Activated T-cell treated with anti-CD3 and anti-CD28 coated beads for 4 hours (primary cell): ENCODE results near the gene PTPRN2.
"Not testable (repeated sequence)": the region's sequence is repeated elsewhere in the genome, so short reads cannot be mapped to it uniquely, and the experiment has no call there.

Experiments used
- DNase-seq: peaks from one replicate; pipeline ENCODE4 v3.0.0-alpha.2; 2020

PTPRN2 gene

GRCh38 chr7:158458096-158458495 is 129.5 kb downstream of the PTPRN2 start:
- no peak for DNase-seq

GRCh38 chr7:158457586-158457985 is 130.0 kb downstream of the PTPRN2 start:
- not testable (repeated sequence) for DNase-seq

- no peak for DNase-seq
These were observed 133.0 kb downstream of the PTPRN2 start for GRCh38 chr7:158454631-158455030.

GRCh38 chr7:158453663-158454062 is 134.0 kb downstream of the PTPRN2 start:
- DNase-seq = no peak

- DNase-seq = no peak
These were observed 135.3 kb downstream of the PTPRN2 start for GRCh38 chr7:158452331-158452730.

GRCh38 chr7:158450476-158451124 is 137.0 kb downstream of the PTPRN2 start:
- no peak for DNase-seq

GRCh38 chr7:158449942-158450341 is 137.7 kb downstream of the PTPRN2 start:
- no peak for DNase-seq

- DNase-seq = no peak
These were observed 138.4 kb downstream of the PTPRN2 start for GRCh38 chr7:158449266-158449665.

- no peak for DNase-seq
These were observed 139.1 kb downstream of the PTPRN2 start for GRCh38 chr7:158448430-158449100.

GRCh38 chr7:158447506-158448171 is 140.0 kb downstream of the PTPRN2 start:
- DNase-seq = no peak

GRCh38 chr7:158447151-158447505 is 140.5 kb downstream of the PTPRN2 start:
- DNase-seq = no peak

GRCh38 chr7:158446706-158447105 is 140.9 kb downstream of the PTPRN2 start:
- DNase-seq = no peak

GRCh38 chr7:158446281-158446680 is 141.3 kb downstream of the PTPRN2 start:
- no peak for DNase-seq

- no peak for DNase-seq
These were observed 142.0 kb downstream of the PTPRN2 start for GRCh38 chr7:158445421-158446175.

GRCh38 chr7:158444501-158445420 is 142.9 kb downstream of the PTPRN2 start:
- DNase-seq = no peak

- no peak for DNase-seq
These were observed 143.7 kb downstream of the PTPRN2 start for GRCh38 chr7:158443688-158444483.

GRCh38 chr7:158443014-158443687 is 144.5 kb downstream of the PTPRN2 start:
- DNase-seq = no peak

- DNase-seq = no peak
These were observed 145.4 kb downstream of the PTPRN2 start for GRCh38 chr7:158442260-158442659.

GRCh38 chr7:158439035-158439434 is 148.6 kb downstream of the PTPRN2 start:
- DNase-seq = no peak

GRCh38 chr7:158432369-158433341 is 155.0 kb downstream of the PTPRN2 start:
- no peak for DNase-seq
